ENCODE measurements around the gene VASP.

VASP gene

DNA sequence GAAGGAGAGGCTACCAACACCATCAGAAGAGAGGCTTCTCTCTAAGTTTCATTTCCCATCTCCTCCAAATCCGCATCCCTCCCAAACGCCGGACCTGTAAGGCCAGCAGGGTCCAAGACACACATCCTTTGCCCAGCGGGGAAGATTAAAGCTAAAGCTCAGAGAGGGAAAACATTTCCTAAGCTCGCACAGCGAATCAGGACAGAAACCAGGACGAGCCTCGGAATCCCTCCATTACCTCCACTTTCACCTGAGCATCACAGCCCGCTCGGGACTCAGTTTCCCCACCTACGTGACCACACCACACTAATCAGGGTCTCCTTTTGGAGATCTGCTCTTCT, 40.2 kb upstream of the VASP start:
- TF ChIP-seq, protein P1, sequence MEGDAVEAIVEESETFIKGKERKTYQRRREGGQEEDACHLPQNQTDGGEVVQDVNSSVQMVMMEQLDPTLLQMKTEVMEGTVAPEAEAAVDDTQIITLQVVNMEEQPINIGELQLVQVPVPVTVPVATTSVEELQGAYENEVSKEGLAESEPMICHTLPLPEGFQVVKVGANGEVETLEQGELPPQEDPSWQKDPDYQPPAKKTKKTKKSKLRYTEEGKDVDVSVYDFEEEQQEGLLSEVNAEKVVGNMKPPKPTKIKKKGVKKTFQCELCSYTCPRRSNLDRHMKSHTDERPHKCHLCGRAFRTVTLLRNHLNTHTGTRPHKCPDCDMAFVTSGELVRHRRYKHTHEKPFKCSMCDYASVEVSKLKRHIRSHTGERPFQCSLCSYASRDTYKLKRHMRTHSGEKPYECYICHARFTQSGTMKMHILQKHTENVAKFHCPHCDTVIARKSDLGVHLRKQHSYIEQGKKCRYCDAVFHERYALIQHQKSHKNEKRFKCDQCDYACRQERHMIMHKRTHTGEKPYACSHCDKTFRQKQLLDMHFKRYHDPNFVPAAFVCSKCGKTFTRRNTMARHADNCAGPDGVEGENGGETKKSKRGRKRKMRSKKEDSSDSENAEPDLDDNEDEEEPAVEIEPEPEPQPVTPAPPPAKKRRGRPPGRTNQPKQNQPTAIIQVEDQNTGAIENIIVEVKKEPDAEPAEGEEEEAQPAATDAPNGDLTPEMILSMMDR (IDR thresholded peaks at IDR 0.05; ENCODE audit: low read depth, low read length) = no peak
- H3K4me3 ChIP-seq (ENCODE audit: low read depth, low read length) = peak overlapping the region; percentile 93

DNA sequence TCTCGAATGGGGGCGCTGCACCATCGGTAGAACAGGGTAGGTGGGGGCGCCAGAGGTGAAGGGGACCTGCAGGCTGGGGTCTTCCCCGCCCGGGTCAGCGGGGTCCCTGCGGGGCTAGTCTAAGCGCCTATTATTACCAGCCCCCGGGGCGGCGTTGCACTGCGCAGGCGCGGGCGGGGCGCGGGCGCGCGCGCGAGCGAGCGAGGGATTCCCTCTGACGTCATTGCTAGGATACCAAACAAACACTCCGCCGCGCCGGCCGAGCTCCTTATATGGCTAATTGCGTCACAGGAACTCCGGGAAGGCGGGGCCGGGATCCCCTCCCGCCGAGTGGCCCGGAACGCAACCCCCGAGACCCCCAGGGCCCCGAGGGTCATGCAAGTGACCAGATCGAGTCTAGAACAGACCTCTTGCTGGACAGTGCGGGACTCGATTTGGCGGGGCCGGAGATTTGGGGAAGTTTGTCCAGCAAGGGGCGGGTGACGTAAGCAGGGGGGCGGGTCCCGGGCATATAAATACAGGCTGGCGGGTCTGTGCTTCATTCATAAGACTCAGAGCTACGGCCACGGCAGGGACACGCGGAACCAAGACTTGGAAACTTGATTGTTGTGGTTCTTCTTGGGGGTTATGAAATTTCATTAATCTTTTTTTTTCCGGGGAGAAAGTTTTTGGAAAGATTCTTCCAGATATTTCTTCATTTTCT, 39.7 kb upstream of the VASP start, which contains the start of gene FOSB:
FOSB (plus strand) TSS at position 541 of the 703 bp plus-strand sequence. CDS start 591 bp downstream, outside the sequence.
- peak within 1 kb of the TSS; percentile 93 for H3K4me3 ChIP-seq (ENCODE audit: low read depth, low read length)
- TF ChIP-seq, protein P1 (IDR thresholded peaks at IDR 0.05; ENCODE audit: low read depth, low read length) = peak; percentile 12; the same call in 1 of the 2 replicates

DNA sequence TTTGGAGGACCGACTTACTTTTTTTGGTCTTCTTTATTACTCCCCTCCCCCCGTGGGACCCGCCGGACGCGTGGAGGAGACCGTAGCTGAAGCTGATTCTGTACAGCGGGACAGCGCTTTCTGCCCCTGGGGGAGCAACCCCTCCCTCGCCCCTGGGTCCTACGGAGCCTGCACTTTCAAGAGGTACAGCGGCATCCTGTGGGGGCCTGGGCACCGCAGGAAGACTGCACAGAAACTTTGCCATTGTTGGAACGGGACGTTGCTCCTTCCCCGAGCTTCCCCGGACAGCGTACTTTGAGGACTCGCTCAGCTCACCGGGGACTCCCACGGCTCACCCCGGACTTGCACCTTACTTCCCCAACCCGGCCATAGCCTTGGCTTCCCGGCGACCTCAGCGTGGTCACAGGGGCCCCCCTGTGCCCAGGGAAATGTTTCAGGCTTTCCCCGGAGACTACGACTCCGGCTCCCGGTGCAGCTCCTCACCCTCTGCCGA, 39.1 kb upstream of the VASP start:
- H3K4me3 ChIP-seq (ENCODE audit: low read depth, low read length) = peak overlapping the region; percentile 93
- TF ChIP-seq, protein P1 (IDR thresholded peaks at IDR 0.05; ENCODE audit: low read depth, low read length) = no peak

DNA sequence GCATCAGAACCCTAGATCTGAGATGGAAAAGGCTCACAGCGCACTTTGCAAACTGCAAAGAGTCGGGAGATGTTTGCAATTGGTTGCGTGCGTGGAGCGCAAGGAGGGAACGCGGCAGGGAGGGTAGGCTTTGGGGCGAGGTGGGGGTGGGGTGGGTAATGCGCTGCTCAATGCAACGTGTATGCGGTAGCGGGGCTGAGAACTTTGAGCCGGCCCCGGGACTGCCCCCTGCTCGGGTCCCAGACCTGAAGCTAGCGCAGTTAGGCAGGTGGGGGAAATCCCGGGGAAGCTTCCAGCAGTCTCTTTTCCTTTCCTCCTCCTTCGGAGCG, 38.5 kb upstream of the VASP start:
- TF ChIP-seq, protein P1 (IDR thresholded peaks at IDR 0.05; ENCODE audit: low read depth, low read length) = no peak
- H3K4me3 ChIP-seq (ENCODE audit: low read depth, low read length) = peak overlapping the region; percentile 93

DNA sequence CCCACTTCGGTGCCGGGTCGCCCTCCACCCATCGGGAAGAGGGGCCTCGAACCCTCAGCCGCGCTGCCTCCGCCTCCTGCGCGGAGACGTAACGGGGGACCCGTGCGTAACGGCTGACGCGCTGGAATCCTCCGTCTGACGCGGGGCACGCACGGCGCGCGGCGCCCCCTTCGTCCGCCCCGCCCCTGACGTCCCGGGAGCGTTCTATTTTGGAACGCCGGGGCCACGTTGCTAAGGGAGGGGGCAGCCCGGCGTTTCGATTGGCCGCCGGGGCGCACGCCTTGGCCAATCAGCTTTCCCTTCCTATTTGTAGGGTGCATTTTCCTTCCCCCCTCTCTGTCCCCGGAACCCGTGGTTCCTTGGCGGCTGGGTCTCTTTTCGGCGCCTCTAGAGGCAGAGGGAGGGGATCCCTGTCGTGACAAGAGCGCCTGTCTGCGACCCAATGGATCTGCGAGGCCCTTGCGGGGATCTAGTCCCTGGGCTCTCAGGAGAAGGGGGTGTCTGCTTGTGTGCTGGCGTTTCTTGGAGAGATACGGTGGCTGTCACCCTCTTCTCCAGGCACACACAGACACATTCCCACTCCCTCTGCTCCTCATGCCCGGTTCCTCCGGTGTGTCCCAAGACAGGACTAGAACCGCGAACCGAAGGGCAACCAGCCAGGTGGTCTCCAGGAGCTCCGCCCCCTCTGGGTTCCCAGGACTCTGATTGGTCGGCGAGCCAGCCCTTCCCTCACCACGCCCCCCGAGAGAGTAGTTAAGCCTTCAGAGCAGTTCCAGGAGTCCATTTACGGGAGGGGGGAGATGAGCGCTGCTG, 37.9 kb upstream of the VASP start:
- TF ChIP-seq, protein P1 (IDR thresholded peaks at IDR 0.05; ENCODE audit: low read depth, low read length) = no peak
- peak overlapping the region; percentile 93 for H3K4me3 ChIP-seq (ENCODE audit: low read depth, low read length)

DNA sequence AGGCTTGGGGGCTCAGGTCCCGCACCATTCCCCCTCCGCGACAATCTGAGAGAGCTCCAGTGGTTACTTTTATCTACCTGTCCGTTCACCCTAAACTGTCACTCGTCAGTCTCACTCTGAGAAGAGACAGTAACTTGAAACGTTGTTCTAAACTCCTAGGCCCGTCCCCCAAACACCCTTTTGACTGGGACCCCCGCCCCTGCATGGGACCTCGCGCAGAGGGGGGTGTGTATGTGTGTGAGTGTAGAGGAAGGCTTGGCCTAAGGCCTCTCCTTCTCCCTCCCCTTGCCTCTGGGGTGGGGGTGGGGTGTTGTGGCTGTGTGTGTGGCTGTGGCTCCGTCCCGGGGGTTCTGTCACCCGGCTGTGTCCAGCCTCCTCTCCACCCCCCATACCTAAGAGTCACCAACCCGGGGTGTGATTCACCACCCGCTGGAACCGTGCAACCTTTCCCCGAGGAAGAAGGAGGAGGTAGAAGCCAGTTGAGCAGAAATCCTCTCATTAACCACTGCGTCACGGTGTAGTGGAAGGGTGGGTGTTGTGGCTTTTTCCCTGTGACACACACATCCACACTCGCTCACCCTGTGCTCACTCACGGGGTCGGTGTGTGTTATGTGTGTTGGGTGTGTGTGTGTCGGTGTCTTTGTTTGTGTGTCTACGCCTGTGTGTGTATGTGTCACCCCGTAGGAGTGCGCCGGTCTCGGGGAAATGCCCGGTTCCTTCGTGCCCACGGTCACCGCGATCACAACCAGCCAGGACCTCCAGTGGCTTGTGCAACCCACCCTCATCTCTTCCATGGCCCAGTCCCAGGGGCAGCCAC, 37.1 kb upstream of the VASP start:
- TF ChIP-seq, protein P1 (IDR thresholded peaks at IDR 0.05; ENCODE audit: low read depth, low read length) = no peak
- H3K4me3 ChIP-seq (ENCODE audit: low read depth, low read length) = peak overlapping the region; percentile 93

Measured in WI38 (cell line).